ENCODE results near the gene KMT5C.

GRCh38 chr19:55390461-55390880 lies 50.8 kb downstream of the KMT5C start:
- TF ChIP-seq CTCF (IDR thresholded peaks at IDR 0.05) (no peak), EZH2 (IDR thresholded peaks at IDR 0.05; ENCODE audit: borderline replicate concordance, insufficient read depth, low read depth, low read length, poor library complexity, severe bottlenecking) (no peak)

Data from B cell (primary cell).